ENCODE data around the gene PLEKHA7. TPM values are rescaled to one million over a fixed set of nuclear protein-coding genes. Genes with fewer than 3 reads are reported as not detected.

PLEKHA7 gene
- total RNA-seq, 1 donor from 2014 or later, result 18.2 TPM

GRCh38 chr11:16973338-16973964 lies 40.8 kb downstream of the PLEKHA7 start:
- H3K36me3 Mint-ChIP-seq (ENCODE audit: low read depth), result no peaks in the 10 kb centered on the region
- peaks cover 6% of the 10 kb centered on the region for H3K27me3 Mint-ChIP-seq (ENCODE audit: low read depth)
- TF ChIP-seq CTCF (conservative IDR thresholded peaks at IDR 0.05), result no peak
- DNase-seq (ENCODE audit: low read depth, low spot score), result no peak
- peaks cover 23% of the 10 kb centered on the region for H3K4me1 Mint-ChIP-seq
- no peaks in the 10 kb centered on the region for H3K9me3 Mint-ChIP-seq
- H3K4me3 Mint-ChIP-seq, result no peak overlapping the region
- no peak overlapping the region for H3K27ac Mint-ChIP-seq (ENCODE audit: unreplicated experiment)

- TF ChIP-seq CTCF (conservative IDR thresholded peaks at IDR 0.05), result no peak
- H3K4me3 Mint-ChIP-seq, result no peak overlapping the region
- H3K4me1 Mint-ChIP-seq, result peaks cover 4% of the 10 kb centered on the region
- DNase-seq (ENCODE audit: low read depth, low spot score), result no peak
- peaks cover 2% of the 10 kb centered on the region for H3K27me3 Mint-ChIP-seq (ENCODE audit: low read depth)
- no peak overlapping the region for H3K27ac Mint-ChIP-seq (ENCODE audit: unreplicated experiment)
- H3K9me3 Mint-ChIP-seq, result no peaks in the 10 kb centered on the region
- no peaks in the 10 kb centered on the region for H3K36me3 Mint-ChIP-seq (ENCODE audit: low read depth)
These were observed 44.9 kb downstream of the PLEKHA7 start for GRCh38 chr11:16969010-16969999.

GRCh38 chr11:16968196-16968595 lies 46.0 kb downstream of the PLEKHA7 start:
- no peaks in the 10 kb centered on the region for H3K36me3 Mint-ChIP-seq (ENCODE audit: low read depth)
- peaks cover 5% of the 10 kb centered on the region for H3K27me3 Mint-ChIP-seq (ENCODE audit: low read depth)
- DNase-seq (ENCODE audit: low read depth, low spot score), result no peak
- no peak for TF ChIP-seq CTCF (conservative IDR thresholded peaks at IDR 0.05)
- no peaks in the 10 kb centered on the region for H3K9me3 Mint-ChIP-seq
- H3K4me3 Mint-ChIP-seq, result no peak overlapping the region
- H3K4me1 Mint-ChIP-seq, result peaks cover 4% of the 10 kb centered on the region
- no peak overlapping the region for H3K27ac Mint-ChIP-seq (ENCODE audit: unreplicated experiment)

- peaks cover 4% of the 10 kb centered on the region for H3K4me1 Mint-ChIP-seq
- peaks cover 5% of the 10 kb centered on the region for H3K27me3 Mint-ChIP-seq (ENCODE audit: low read depth)
- H3K27ac Mint-ChIP-seq (ENCODE audit: unreplicated experiment), result no peak overlapping the region
- no peak overlapping the region for H3K4me3 Mint-ChIP-seq
- DNase-seq (ENCODE audit: low read depth, low spot score), result no peak
- H3K36me3 Mint-ChIP-seq (ENCODE audit: low read depth), result no peaks in the 10 kb centered on the region
- TF ChIP-seq CTCF (conservative IDR thresholded peaks at IDR 0.05), result no peak
- H3K9me3 Mint-ChIP-seq, result no peaks in the 10 kb centered on the region
These were observed 47.1 kb downstream of the PLEKHA7 start for GRCh38 chr11:16966930-16967671.

GRCh38 chr11:16964501-16964900 lies 49.7 kb downstream of the PLEKHA7 start:
- no peaks in the 10 kb centered on the region for H3K4me1 Mint-ChIP-seq
- H3K9me3 Mint-ChIP-seq, result no peaks in the 10 kb centered on the region
- no peak overlapping the region for H3K27ac Mint-ChIP-seq (ENCODE audit: unreplicated experiment)
- no peak for DNase-seq (ENCODE audit: low read depth, low spot score)
- H3K27me3 Mint-ChIP-seq (ENCODE audit: low read depth), result peaks cover 5% of the 10 kb centered on the region
- H3K36me3 Mint-ChIP-seq (ENCODE audit: low read depth), result no peaks in the 10 kb centered on the region
- TF ChIP-seq CTCF (conservative IDR thresholded peaks at IDR 0.05), result no peak
- no peak overlapping the region for H3K4me3 Mint-ChIP-seq
